GM18861 (cell line): ENCODE results near the gene DMRTB1.

Experiments used
- ATAC-seq: cut with Tn5 transposase; IDR thresholded peaks from one replicate; pipeline ENCODE4 v1.9.1; 2021; ENCODE audit not compliant: unreplicated experiment

Gene DMRTB1

DNA sequence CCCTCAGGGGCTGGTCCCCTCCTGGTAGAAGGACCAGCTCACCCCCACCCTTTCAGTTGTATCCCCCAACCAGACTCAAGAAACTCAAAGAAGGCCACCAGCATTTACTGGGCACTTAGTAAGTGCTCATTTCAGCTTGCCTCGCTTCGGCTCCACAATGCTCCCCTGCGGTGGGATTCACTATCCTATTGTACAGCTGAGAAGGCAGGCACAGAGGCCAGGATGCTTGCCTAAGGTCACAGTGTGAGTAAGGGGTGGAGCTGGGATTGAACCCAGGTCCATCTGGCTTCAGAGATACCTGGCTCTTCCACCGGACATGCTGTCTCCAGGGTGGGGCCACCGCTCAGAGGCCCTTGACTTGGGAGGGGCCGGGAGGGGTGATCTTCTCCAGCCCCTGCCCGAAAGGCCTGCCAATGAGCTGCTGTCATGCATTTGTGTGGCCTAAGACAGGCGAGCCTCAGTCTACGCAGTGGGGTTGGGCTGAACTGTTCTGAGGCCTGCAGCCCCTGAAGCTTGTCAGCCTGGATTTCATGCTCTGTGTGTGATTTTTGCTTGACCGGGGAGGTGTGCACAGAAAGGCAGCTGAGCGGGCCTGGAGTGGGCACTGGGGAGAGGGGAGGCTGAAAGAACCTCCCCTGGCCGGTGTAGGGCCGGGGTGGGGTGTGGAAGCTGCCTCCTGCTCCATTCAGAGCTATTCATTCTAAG is 48.1 kb downstream of the DMRTB1 start:
- no peak for ATAC-seq

DNA sequence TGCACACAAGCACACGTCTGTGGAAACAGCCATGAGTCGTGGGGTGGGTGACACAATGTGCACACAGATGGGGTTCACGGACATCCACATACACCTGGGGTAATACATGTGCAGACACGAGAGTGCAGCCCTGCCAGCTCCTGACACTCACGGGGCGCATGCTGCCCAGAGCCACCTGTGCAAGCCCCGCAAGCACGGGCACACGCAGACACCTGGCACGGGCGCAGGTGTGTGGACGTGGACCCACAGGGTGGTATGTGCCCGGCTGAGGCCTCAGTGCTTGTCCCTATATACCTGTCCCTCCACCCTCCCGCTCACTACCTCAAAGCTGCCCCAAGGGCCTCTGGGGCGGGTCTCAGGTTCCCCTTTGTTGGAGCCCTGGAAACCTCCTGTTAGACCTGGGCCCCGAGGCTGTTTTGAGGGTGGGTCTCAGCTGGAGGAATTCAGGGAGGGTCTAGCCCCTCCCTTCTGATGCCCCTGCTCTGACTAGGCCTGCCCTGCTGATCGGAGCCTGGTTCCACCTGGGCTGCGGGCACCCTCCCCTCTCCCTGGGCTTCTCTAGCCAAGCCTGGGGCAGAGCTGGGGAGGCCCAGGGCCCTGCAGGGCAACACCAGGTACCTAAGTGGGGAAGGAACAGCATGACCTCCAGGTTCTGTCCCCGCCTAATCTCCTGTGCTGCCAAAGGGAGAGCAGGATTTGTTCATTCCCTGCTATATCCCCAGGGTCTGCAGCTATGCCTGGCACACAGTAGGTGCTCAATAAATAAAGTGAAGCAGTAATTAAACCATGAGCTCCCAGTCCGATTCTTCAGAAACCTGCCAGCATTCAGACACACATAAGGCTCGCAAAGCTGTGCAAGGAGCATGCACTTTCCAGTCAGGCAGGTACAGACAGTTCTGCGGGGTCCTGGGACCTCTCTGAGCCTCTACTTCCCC is 49.1 kb downstream of the DMRTB1 start:
- no peak for ATAC-seq

DNA sequence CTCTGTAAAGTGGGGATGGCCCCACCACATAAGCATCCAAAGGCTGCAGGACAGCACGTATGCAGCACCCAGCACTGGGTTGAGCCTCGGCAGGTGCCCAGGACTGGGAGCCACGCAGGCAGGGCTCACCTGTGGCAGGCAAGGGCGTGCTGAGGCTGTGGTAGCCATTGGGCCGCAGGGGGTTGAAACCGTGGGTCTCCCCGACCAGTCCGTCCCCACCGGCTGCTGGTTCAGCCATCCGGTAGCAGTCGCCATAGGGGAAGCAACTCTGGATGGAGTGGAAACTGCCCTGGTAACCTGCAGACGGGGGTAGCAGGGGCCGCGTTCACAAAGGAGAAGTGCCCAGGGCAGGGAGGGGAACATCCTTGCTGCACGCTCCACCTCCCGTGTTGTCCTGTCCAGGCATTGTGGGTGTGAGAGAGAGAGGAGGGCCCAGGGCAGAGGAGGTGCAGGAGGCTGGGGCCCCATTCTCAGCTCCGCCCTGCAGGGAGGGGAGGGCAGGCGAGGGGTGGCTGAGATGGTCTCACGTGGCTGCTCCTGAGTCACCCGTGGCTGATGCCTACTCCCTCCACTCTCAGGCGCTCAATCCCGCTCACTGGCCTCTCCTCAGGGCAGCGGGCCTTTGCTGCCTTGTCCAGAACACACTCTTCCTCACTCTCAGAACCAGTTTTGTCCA is 49.9 kb downstream of the DMRTB1 start:
- no peak for ATAC-seq

DNA sequence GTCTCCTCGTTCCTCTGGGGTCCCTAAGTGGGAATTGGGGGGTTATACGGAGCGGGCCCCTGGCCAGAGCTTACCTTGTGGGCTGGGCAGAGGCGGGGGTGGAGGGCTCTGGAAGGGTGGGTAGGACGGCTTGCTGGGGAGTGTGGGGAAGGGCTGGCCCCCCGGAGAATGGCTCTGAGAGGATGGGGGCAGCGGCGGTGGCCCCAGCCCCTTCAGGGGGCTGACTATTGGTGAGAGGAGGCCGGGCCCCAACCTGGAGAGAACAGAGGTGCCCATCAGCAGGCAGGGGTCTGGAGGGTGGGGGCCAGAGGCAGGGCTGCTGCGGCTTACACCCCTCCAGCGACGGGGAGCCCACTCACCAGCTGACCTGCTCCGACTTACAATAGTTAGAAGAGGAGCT is 50.6 kb downstream of the DMRTB1 start:
- ATAC-seq = no peak

- no peak for ATAC-seq
These were observed 51.0 kb downstream of the DMRTB1 start for GRCh38 chr1:53510215-53510614.

DNA sequence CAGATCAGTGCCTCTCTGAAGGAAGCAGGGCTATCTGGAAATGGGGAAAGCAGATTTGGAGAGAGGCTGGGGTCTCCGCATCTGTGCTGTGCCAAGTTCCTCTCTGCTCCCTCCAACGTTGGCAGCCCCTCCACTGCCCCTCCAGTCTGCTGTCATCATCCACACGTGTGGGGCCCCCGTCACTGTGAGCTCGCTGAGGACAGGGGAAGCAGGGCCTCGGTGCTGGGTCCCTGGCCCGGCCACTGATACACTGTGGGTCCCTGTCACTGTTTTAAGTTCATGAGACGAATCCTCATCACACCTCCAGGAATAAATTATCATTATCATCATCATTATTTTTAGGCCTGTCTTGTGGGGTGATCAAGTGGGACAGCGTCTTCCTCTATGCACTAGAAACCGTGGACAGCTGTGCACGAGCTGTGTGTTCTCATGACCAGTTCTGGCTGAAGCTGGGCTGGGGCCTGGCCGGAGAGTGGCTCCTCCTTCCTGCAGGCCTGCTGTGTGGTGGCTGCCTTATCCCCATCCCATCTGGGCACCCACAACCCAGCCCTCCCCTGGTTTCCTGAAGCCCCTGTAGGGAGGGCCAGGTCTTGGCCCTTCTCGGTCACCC is 52.2 kb downstream of the DMRTB1 start:
- ATAC-seq = no peak

DNA sequence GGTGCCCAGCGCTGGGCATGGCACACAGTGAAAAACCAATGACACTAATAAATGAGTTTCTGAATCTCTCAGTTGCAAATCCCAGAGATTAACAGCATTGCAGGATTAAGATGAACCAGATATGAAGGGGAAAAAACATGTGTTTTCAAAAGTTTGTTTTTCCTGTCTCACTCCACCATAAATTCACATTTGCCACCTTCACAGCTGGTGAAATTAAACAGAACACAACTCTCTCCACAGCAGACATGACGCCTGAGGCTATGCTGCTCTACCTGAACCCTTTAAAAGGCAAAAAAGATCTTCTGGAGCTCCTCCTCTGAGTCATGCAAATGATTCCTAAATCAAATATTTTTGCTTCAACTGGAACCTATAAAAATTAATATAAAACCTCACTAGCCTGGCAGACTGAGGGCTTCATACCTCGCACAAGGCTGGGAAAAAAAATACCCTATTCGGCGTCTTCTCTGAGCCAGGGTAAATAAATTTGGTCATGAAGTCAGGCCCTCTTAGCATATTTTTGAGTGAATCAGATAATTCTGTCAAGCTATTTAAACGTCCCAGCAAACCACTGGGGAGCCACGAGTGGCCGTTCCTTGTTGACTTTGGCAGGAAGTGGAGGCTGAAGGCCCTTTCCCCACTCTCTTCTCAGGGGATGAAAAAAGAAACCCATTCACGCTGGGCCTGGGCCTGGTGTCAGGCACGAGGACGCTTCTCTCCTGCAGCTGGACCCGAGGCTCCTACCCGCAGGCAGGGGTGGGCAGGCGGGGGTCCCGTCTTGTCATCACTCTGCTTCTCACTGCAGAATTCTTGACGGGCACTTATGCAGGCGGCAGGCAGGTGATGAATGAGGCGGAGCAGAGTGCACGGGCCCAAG is 53.0 kb downstream of the DMRTB1 start:
- ATAC-seq = no peak

DNA sequence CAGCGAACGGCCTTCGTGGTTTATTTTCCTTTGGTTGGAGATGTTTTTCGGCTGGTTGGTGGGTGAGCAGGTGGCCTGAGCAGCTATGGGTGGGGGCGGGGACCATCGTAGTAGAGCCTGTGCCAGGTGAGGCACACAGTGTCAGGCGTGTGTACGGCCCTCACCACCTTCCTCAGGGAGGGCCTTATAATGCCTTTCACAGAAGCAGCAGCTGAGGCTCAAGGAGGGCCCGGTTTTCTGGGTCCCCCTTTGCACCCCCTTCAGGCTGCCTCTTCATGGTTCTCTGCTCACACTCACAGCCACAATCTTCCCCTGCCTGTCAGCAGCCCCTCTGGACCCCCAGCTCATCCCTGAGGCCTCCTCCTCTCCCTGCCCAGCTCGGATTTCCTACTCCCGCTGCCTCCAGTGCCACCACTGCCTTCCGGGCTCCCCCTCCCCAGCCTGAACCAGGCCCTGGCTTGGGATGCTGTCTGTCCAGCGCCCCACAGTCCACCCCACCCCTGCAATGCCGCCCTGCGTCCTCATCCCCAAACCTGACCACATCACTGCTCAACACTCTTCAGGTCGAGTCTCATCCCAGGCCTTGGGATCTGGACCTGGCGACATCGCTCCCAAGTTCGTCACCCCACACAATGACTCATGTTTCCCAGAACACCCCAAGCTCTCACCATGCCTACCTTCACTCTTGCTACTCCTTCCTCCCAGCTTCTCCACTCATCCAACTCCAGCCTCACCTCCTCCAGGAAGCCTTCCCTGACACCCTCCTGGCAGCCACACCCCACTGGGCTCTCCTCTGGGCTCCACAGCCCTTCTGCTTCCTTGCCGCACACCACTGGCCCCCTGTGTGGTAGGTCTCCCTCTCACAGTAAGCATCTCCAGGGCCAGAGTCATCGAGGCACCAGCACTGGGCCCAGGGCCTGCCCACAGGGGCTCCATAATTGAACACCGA is 53.9 kb downstream of the DMRTB1 start:
- no peak for ATAC-seq

GRCh38 chr1:53513846-53514245 is 54.6 kb downstream of the DMRTB1 start:
- ATAC-seq = no peak

- no peak for ATAC-seq
These were observed 55.2 kb downstream of the DMRTB1 start for GRCh38 chr1:53514436-53514835.

DNA sequence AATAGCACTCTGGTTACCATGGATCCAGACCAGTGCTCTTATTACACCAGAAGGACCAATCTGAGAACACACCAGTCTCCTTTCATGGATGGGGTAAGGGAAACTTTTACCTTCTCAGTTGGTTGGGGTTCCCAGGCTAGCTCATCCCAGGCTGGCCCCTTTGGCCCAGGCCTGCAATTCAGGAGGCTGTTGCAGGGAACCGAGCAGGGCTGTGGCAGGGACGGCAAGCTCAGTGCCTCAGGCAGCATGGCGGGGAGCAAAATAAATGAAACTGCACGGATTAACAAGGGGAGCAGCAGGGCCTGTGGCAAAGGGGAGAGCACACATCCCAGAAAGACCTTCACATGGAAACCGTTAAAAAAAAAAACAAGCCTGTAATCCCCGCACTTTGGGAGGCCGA is 57.0 kb downstream of the DMRTB1 start:
- no peak for ATAC-seq
